ENCODE data around the gene TMEM218.

- TF ChIP-seq CTCF (IDR thresholded peaks at IDR 0.05; ENCODE audit: insufficient read depth, low read length) (no peak), GABPA (IDR thresholded peaks at IDR 0.05; ENCODE audit: low read depth) (no peak)
Observed at GRCh38 chr11:125094731-125095130, 16.7 kb downstream of the TMEM218 start.

Measured in HL-60 (cell line).